ENCODE measurements around the gene PRRC2B. TPM values are rescaled to one million over a fixed set of nuclear protein-coding genes. Genes with fewer than 3 reads are reported as not detected.

Gene PRRC2B
- total and polyA plus RNA-seq, 2 of the 13 experiments (the other 11 are each of a cell fraction or from before 2014, with no cell fraction given), result 20.8 to 37.4 TPM

DNA sequence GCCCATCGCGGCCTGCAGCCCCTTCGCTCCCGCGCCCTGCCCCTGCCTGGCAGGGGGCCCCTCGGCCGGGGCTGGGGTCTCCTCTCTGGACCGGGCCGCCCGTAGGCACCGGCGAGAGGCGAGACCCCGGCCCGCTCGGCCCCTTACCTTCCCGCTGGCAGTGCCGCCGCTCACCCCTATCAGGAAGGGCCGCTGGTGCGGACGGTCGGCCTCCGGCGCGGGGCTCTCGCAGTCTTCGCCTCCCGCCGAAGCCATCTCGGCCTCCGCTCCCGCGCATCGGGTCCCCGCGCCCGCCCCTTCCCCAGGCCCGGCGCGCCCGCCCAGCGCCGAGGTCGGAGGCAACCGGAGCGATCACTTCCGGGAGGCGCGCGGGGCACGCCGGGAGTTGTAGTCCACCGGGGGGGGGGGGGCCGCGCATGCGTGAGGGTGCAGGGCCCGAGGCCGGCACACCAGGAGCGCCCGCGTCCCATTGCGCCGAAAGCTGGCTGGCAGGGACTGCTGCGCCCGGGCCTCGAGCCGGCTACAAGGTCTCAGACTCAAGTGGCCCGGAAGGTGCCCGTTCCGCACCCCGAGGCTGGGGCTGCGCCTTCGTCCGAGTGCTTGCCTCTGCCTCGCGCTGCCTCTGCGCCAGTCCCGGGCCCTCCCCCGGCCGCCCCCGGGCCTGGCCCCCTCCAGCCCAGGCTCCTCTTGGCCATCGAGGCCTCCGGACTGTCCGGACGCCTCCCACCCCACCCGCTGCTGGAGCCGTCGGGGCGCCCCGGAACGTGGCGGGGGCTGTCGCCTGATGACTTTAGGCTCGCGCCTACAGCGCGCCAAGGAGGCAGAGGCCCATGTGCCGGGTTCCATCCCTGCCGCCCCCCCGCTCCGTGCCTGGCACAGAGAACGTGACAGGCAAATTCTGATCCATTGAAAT lies 137.3 kb downstream of the PRRC2B start, which contains the start of gene UCK1 (continued):
- TF ChIP-seq, protein P1, sequence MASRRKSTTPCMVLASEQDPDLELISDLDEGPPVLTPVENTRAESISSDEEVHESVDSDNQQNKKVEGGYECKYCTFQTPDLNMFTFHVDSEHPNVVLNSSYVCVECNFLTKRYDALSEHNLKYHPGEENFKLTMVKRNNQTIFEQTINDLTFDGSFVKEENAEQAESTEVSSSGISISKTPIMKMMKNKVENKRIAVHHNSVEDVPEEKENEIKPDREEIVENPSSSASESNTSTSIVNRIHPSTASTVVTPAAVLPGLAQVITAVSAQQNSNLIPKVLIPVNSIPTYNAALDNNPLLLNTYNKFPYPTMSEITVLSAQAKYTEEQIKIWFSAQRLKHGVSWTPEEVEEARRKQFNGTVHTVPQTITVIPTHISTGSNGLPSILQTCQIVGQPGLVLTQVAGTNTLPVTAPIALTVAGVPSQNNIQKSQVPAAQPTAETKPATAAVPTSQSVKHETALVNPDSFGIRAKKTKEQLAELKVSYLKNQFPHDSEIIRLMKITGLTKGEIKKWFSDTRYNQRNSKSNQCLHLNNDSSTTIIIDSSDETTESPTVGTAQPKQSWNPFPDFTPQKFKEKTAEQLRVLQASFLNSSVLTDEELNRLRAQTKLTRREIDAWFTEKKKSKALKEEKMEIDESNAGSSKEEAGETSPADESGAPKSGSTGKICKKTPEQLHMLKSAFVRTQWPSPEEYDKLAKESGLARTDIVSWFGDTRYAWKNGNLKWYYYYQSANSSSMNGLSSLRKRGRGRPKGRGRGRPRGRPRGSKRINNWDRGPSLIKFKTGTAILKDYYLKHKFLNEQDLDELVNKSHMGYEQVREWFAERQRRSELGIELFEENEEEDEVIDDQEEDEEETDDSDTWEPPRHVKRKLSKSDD (CRISPR knock-in tag; IDR thresholded peaks at IDR 0.05; ENCODE audit: low read depth), result peak; percentile 68; the same call in 1 of the 2 replicates
- TF ChIP-seq MYC (CRISPR knock-in tag; IDR thresholded peaks at IDR 0.05; ENCODE audit: borderline replicate concordance) (peak; percentile 35), KLF15 (CRISPR knock-in tag; IDR thresholded peaks at IDR 0.05; ENCODE audit: borderline replicate concordance) (0 out of 2 replicates have a peak, but pooled peaks have one; percentile 2), GABPA (IDR thresholded peaks at IDR 0.05; ENCODE audit: low read depth, low read length) (peak; percentile 90), GABPA (CRISPR knock-in tag; IDR thresholded peaks at IDR 0.05; ENCODE audit: low read depth) (peak; percentile 84), ZNF441 (CRISPR knock-in tag; IDR thresholded peaks at IDR 0.05; ENCODE audit: borderline replicate concordance) (0 out of 2 replicates have a peak, but pooled peaks have one; percentile 11), ZNF83 (CRISPR knock-in tag; IDR thresholded peaks at IDR 0.05; ENCODE audit: borderline replicate concordance) (no peak), ZNF235 (CRISPR knock-in tag; IDR thresholded peaks at IDR 0.05; ENCODE audit: borderline replicate concordance) (peak; percentile 52), THAP11 (CRISPR knock-in tag; IDR thresholded peaks at IDR 0.05) (peak; percentile 99), KAT8 (CRISPR knock-in tag; IDR thresholded peaks at IDR 0.05) (0 out of 2 replicates have a peak, but pooled peaks have one; percentile 21), TGIF2 (CRISPR knock-in tag; IDR thresholded peaks at IDR 0.05) (peak; percentile 38; the same call in 1 of the 2 replicates), POLR2G (IDR thresholded peaks at IDR 0.05; ENCODE audit: low read depth, low read length) (peak; percentile 54; the same call in 1 of the 2 replicates), MED1 (CRISPR knock-in tag; IDR thresholded peaks at IDR 0.05) (peak; percentile 15; the same call in 1 of the 2 replicates), SPEN (CRISPR knock-in tag; IDR thresholded peaks at IDR 0.05; ENCODE audit: low read depth) (peak; percentile 62; the same call in 1 of the 2 replicates)
- TF ChIP-seq, protein P2, sequence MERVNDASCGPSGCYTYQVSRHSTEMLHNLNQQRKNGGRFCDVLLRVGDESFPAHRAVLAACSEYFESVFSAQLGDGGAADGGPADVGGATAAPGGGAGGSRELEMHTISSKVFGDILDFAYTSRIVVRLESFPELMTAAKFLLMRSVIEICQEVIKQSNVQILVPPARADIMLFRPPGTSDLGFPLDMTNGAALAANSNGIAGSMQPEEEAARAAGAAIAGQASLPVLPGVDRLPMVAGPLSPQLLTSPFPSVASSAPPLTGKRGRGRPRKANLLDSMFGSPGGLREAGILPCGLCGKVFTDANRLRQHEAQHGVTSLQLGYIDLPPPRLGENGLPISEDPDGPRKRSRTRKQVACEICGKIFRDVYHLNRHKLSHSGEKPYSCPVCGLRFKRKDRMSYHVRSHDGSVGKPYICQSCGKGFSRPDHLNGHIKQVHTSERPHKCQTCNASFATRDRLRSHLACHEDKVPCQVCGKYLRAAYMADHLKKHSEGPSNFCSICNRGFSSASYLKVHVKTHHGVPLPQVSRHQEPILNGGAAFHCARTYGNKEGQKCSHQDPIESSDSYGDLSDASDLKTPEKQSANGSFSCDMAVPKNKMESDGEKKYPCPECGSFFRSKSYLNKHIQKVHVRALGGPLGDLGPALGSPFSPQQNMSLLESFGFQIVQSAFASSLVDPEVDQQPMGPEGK (CRISPR knock-in tag; IDR thresholded peaks at IDR 0.05), result peak; percentile 53
- TF ChIP-seq, protein P3, sequence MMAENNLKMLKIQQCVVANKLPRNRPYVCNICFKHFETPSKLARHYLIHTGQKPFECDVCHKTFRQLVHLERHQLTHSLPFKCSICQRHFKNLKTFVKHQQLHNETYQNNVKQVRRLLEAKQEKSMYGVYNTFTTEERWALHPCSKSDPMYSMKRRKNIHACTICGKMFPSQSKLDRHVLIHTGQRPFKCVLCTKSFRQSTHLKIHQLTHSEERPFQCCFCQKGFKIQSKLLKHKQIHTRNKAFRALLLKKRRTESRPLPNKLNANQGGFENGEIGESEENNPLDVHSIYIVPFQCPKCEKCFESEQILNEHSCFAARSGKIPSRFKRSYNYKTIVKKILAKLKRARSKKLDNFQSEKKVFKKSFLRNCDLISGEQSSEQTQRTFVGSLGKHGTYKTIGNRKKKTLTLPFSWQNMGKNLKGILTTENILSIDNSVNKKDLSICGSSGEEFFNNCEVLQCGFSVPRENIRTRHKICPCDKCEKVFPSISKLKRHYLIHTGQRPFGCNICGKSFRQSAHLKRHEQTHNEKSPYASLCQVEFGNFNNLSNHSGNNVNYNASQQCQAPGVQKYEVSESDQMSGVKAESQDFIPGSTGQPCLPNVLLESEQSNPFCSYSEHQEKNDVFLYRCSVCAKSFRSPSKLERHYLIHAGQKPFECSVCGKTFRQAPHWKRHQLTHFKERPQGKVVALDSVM (CRISPR knock-in tag; IDR thresholded peaks at IDR 0.05), result peak; percentile 53; the same call in 1 of the 2 replicates
- TF ChIP-seq, protein P4, sequence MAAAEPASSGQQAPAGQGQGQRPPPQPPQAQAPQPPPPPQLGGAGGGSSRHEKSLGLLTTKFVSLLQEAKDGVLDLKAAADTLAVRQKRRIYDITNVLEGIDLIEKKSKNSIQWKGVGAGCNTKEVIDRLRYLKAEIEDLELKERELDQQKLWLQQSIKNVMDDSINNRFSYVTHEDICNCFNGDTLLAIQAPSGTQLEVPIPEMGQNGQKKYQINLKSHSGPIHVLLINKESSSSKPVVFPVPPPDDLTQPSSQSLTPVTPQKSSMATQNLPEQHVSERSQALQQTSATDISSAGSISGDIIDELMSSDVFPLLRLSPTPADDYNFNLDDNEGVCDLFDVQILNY (CRISPR knock-in tag; conservative IDR thresholded peaks at IDR 0.05), result 0 out of 2 replicates have a peak, but pooled peaks have one; percentile 35
- TF ChIP-seq, protein P5, sequence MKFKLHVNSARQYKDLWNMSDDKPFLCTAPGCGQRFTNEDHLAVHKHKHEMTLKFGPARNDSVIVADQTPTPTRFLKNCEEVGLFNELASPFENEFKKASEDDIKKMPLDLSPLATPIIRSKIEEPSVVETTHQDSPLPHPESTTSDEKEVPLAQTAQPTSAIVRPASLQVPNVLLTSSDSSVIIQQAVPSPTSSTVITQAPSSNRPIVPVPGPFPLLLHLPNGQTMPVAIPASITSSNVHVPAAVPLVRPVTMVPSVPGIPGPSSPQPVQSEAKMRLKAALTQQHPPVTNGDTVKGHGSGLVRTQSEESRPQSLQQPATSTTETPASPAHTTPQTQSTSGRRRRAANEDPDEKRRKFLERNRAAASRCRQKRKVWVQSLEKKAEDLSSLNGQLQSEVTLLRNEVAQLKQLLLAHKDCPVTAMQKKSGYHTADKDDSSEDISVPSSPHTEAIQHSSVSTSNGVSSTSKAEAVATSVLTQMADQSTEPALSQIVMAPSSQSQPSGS (CRISPR knock-in tag; IDR thresholded peaks at IDR 0.05), result 0 out of 2 replicates have a peak, but pooled peaks have one; percentile 24
